HepG2 (cell line): Measurements from ENCODE around the gene ATP2B2. TPM values are rescaled to one million over a fixed set of nuclear protein-coding genes. Genes with fewer than 3 reads are reported as not detected.

Source experiments
- CHD2 ChIP-seq: IDR thresholded peaks from 2 replicates; pipeline ENCODE4 v1.6.1; 2011; ENCODE audit warnings: low read depth, low read length, improper control_type of control experiment
- EED ChIP-seq: sonication (generic); formaldehyde crosslinking; IDR thresholded peaks from 2 replicates; pipeline ENCODE4 v1.5.0; 2020; ENCODE audit warnings: mild to moderate bottlenecking, missing genetic modification reagents
- ELF1 ChIP-seq: sonication (generic); formaldehyde crosslinking; IDR thresholded peaks from 2 replicates; pipeline ENCODE4 v1.4.0; 2020; ENCODE audit warnings: missing genetic modification reagents
- HNF4A ChIP-seq: sonication (generic); formaldehyde crosslinking; IDR thresholded peaks from 2 replicates; pipeline ENCODE4 v1.4.0; 2020; ENCODE audit warnings: missing genetic modification reagents
- KLF16 ChIP-seq, 2 experiments: sonication (generic) in 1 of 2; formaldehyde crosslinking in 1 of 2; IDR thresholded peaks; 2 replicates each; pipeline versions ENCODE4 v1.6.1 to v1.8.0; 2016 to 2023; ENCODE audit warnings: missing genetic modification reagents in 2 of 2, missing compliant biosample characterization in 1 of 2
- MAFG ChIP-seq: sonication (generic); formaldehyde crosslinking; IDR thresholded peaks from 2 replicates; pipeline ENCODE4 v1.5.1; 2020; ENCODE audit warnings: mild to moderate bottlenecking, missing genetic modification reagents
- MATR3 ChIP-seq: sonication (generic); formaldehyde crosslinking; IDR thresholded peaks from 2 replicates; pipeline ENCODE4 v1.4.0; 2020; ENCODE audit warnings: missing genetic modification reagents
- PAWR ChIP-seq: sonication (generic); formaldehyde crosslinking; IDR thresholded peaks from 2 replicates; pipeline ENCODE4 v1.4.0; 2020; ENCODE audit warnings: missing genetic modification reagents, mild to moderate bottlenecking, borderline replicate concordance
- PCBP2 ChIP-seq: fragments of 200-400 bp; formaldehyde crosslinking; optimal IDR thresholded peaks from 2 replicates; pipeline ENCODE3; 2018; ENCODE audit warnings: low read length, low read depth; ENCODE audit not compliant: poor library complexity, severe bottlenecking
- REXO4 ChIP-seq: sonication (generic); formaldehyde crosslinking; IDR thresholded peaks from 2 replicates; pipeline ENCODE4 v1.8.0; 2022; ENCODE audit warnings: missing genetic modification reagents, mild to moderate bottlenecking, borderline replicate concordance
- SIX4 ChIP-seq: sonication (generic); formaldehyde crosslinking; IDR thresholded peaks from 2 replicates; pipeline ENCODE4 v1.4.0; 2020; ENCODE audit warnings: missing genetic modification reagents
- WIZ ChIP-seq: sonication (generic); formaldehyde crosslinking; IDR thresholded peaks from 2 replicates; pipeline ENCODE4 v1.5.1; 2020; ENCODE audit warnings: mild to moderate bottlenecking, missing genetic modification reagents
- XRCC5 ChIP-seq: fragments of 200-400 bp; formaldehyde crosslinking; optimal IDR thresholded peaks from 2 replicates; pipeline ENCODE3; 2017; ENCODE audit warnings: mild to moderate bottlenecking, low read length
- YEATS2 ChIP-seq: sonication (generic); formaldehyde crosslinking; IDR thresholded peaks from 2 replicates; pipeline ENCODE4 v1.4.0; 2020; ENCODE audit warnings: missing genetic modification reagents, borderline replicate concordance
- ZBTB3 ChIP-seq: sonication (generic); formaldehyde crosslinking; IDR thresholded peaks from 2 replicates; pipeline ENCODE4 v1.4.0; 2020; ENCODE audit warnings: low read depth, mild to moderate bottlenecking, moderate library complexity, missing genetic modification reagents, borderline replicate concordance
- ZBTB7B ChIP-seq: sonication (generic); formaldehyde crosslinking; IDR thresholded peaks from 2 replicates; pipeline ENCODE4 v1.4.0; 2020; ENCODE audit warnings: missing genetic modification reagents
- ZNF143 ChIP-seq: sonication (generic); formaldehyde crosslinking; IDR thresholded peaks from 2 replicates; pipeline ENCODE4 v1.4.0; 2020; ENCODE audit warnings: missing genetic modification reagents
- ZNF274 ChIP-seq: sonication (generic); formaldehyde crosslinking; IDR thresholded peaks from 2 replicates; pipeline ENCODE4 v1.5.1; 2020; ENCODE audit warnings: mild to moderate bottlenecking, missing genetic modification reagents
- ZNF564 ChIP-seq: sonication (generic); formaldehyde crosslinking; IDR thresholded peaks from 2 replicates; pipeline ENCODE4 v1.8.1; 2023; ENCODE audit warnings: mild to moderate bottlenecking, missing genetic modification reagents
- ZNF614 ChIP-seq: IDR thresholded peaks from 2 replicates; pipeline ENCODE4 v1.6.1; 2018; ENCODE audit warnings: missing biosample characterization, missing genetic modification reagents, inconsistent platforms, borderline replicate concordance
- ZNF672 ChIP-seq: sonication (generic); formaldehyde crosslinking; IDR thresholded peaks from 2 replicates; pipeline ENCODE4 v1.8.1; 2022; ENCODE audit warnings: missing genetic modification reagents
- ZNF720 ChIP-seq: sonication (generic); formaldehyde crosslinking; IDR thresholded peaks from 2 replicates; pipeline ENCODE4 v1.4.0; 2020; ENCODE audit warnings: missing genetic modification reagents
- ZNF737 ChIP-seq: sonication (generic); formaldehyde crosslinking; IDR thresholded peaks from 2 replicates; pipeline ENCODE4 v1.5.0; 2020; ENCODE audit warnings: missing genetic modification reagents, mild to moderate bottlenecking, borderline replicate concordance
- ZNF747 ChIP-seq: sonication (generic); formaldehyde crosslinking; IDR thresholded peaks from 2 replicates; pipeline ENCODE4 v1.8.1; 2023; ENCODE audit warnings: missing genetic modification reagents, mild to moderate bottlenecking, borderline replicate concordance
- ZSCAN12 ChIP-seq: sonication (generic); formaldehyde crosslinking; IDR thresholded peaks from 2 replicates; pipeline ENCODE4 v1.9.0; 2021; ENCODE audit warnings: mild to moderate bottlenecking, missing genetic modification reagents
- ZSCAN9 ChIP-seq: IDR thresholded peaks from 2 replicates; pipeline ENCODE4 v1.6.1; 2016; ENCODE audit warnings: borderline replicate concordance
- polyA plus RNA-seq, 8 experiments: library from polyadenylated mRNA; depleted of rRNA in 3 of 8; stranded (reverse) in 7 of 8; unstranded in 1 of 8; fragments of >200 nt; fragmentation: Illumina TruSeq in 4 of 8; extraction: Trizol in 4 of 8; gene quantifications; 2 replicates each; pipeline versions ENCODE4 v1.2.1 to v1.2.3, GENCODE V29; 2011 to 2016; ENCODE audit warnings: low read depth in 4 of 8, missing spikeins in 1 of 8, mixed read lengths in 1 of 8; ENCODE audit not compliant: insufficient read depth in 1 of 8
- total RNA-seq, 5 experiments: library from RNA; depleted of rRNA; stranded (reverse); fragments of >200 nt; fragmentation: Illumina TruSeq; extraction: Trizol; gene quantifications; 2 replicates each; pipeline ENCODE4 v1.2.3, GENCODE V29; 2016; ENCODE audit warnings: low read depth in 1 of 5
- TF ChIP-seq, protein P1 (sequence below): IDR thresholded peaks from 2 replicates; pipeline ENCODE4 v1.6.1; 2018; ENCODE audit warnings: missing genetic modification reagents
- TF ChIP-seq, protein P2 (sequence below): sonication (generic); formaldehyde crosslinking; IDR thresholded peaks from 2 replicates; pipeline ENCODE4 v1.4.0; 2020; ENCODE audit warnings: mild to moderate bottlenecking, missing genetic modification reagents

Gene ATP2B2
- total and polyA plus RNA-seq, 2 of the 13 experiments (the other 11 are each of a cell fraction or from before 2014, with no cell fraction given), result 1.5 to 2.3 TPM

DNA sequence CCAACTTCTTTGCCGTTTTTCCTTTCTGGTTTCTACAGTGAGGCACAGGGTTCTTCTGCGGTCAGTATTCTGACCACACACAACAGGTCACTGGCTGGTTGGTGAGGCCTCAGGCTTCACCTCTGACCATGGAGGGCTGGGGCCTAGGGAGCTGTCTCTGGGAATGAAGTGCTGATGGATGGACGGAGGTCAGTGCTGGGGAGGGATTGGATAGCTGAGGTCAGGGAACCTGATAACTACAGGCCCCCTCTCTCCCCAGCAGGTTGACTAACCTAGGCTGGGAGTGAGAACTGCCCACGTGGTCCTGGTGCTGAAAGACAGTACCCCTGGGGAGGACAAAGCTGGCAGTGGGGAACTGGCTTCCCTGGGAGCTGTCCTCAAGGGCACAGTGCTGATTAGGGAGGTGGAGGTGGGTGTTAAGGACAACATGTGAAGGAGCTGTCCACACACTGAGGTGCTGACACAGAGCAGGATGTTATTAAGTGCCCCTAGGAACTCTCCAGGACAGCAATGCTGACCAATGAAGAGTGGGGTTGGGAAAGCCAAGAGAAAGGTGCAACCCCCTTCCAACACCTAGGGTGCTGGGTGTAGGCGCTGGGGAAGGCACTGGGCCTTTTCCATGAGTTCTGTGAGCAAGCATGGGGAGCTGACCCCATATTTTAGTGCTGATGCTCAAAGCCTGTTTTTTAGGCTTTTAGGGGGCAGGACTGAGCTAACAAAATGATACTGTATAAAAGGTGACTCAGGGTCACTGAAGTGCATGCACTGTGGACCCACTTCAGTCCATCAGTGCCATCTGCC is 45.2 kb downstream of the ATP2B2 start (continued):
- TF ChIP-seq ZNF564 (CRISPR knock-in tag) (peak; percentile 72; the same call in 1 of the 2 replicates), ZNF720 (peak; percentile 98), ZSCAN9 (CRISPR knock-in tag) (peak; percentile 99), ZNF737 (CRISPR knock-in tag) (peak; percentile 97), MAFG (CRISPR knock-in tag) (no peak), ZNF143 (no peak), ZNF614 (CRISPR knock-in tag) (peak; percentile 98; the same call in 1 of the 2 replicates), ZBTB3 (CRISPR knock-in tag) (no peak), CHD2 (no peak), EED (CRISPR knock-in tag) (peak; percentile 83), ZSCAN12 (CRISPR knock-in tag) (peak; percentile 98), XRCC5 (no peak), ELF1 (CRISPR knock-in tag) (0 out of 2 replicates have a peak, but pooled peaks have one; percentile 42), WIZ (CRISPR knock-in tag) (peak; percentile 100), ZNF274 (CRISPR knock-in tag) (peak; percentile 93), KLF16 (CRISPR knock-in tag; IDR thresholded peaks at IDR 0.05) (peak; percentile 87 to 99), HNF4A (CRISPR knock-in tag) (0 out of 2 replicates have a peak, but pooled peaks have one; percentile 16), YEATS2 (peak; percentile 79; the same call in 1 of the 2 replicates), PCBP2 (no peak), MATR3 (no peak), ZBTB7B (CRISPR knock-in tag) (peak; percentile 63), PAWR (CRISPR knock-in tag) (no peak), ZNF672 (CRISPR knock-in tag) (no peak), ZNF747 (peak; percentile 71; the same call in 1 of the 2 replicates), SIX4 (CRISPR knock-in tag) (peak; percentile 77; the same call in 1 of the 2 replicates), REXO4 (CRISPR knock-in tag) (no peak)
- TF ChIP-seq, protein P1, sequence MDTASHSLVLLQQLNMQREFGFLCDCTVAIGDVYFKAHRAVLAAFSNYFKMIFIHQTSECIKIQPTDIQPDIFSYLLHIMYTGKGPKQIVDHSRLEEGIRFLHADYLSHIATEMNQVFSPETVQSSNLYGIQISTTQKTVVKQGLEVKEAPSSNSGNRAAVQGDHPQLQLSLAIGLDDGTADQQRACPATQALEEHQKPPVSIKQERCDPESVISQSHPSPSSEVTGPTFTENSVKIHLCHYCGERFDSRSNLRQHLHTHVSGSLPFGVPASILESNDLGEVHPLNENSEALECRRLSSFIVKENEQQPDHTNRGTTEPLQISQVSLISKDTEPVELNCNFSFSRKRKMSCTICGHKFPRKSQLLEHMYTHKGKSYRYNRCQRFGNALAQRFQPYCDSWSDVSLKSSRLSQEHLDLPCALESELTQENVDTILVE (CRISPR knock-in tag), result peak; percentile 98
- TF ChIP-seq, protein P2, sequence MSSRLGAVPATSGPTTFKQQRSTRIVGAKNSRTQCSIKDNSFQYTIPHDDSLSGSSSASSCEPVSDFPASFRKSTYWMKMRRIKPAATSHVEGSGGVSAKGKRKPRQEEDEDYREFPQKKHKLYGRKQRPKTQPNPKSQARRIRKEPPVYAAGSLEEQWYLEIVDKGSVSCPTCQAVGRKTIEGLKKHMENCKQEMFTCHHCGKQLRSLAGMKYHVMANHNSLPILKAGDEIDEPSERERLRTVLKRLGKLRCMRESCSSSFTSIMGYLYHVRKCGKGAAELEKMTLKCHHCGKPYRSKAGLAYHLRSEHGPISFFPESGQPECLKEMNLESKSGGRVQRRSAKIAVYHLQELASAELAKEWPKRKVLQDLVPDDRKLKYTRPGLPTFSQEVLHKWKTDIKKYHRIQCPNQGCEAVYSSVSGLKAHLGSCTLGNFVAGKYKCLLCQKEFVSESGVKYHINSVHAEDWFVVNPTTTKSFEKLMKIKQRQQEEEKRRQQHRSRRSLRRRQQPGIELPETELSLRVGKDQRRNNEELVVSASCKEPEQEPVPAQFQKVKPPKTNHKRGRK (CRISPR knock-in tag), result no peak
